Vagina (tissue), 2 donors: ENCODE data around the gene CACNA2D1. TPM values are rescaled to one million over a fixed set of nuclear protein-coding genes. Genes with fewer than 3 reads are reported as not detected.

Experiments
- DNase-seq, 2 donors: peaks; one replicate each; pipeline ENCODE4 v3.0.0-alpha.2; 2017; ENCODE audit errors: extremely low spot score in 2 of 2
- H3K27ac ChIP-seq: fragments of 200-600 bp; sonication (generic); one replicate; pipeline ENCODE4 v1.5.1; 2019
- H3K27me3 ChIP-seq: fragments of 200-600 bp; sonication (generic); one replicate; pipeline ENCODE4 v1.5.1; 2019
- H3K36me3 ChIP-seq, 2 donors: fragments of 200-600 bp; sonication (generic); one replicate each; pipeline ENCODE4 v1.5.1; 2017 to 2019
- H3K4me1 ChIP-seq: fragments of 200-600 bp; sonication (generic); one replicate; pipeline ENCODE4 v1.5.1; 2019
- H3K4me3 ChIP-seq, 2 donors: fragments of 200-600 bp; sonication (generic); 1 replicate in 1 of 2; 2 replicates in 1 of 2; pipeline ENCODE4 v1.5.1; 2016 to 2019
- H3K9me3 ChIP-seq: fragments of 200-600 bp; sonication (generic); one replicate; pipeline ENCODE4 v1.5.1; 2019
- POLR2A ChIP-seq, 2 donors: fragments of 450-650 bp; IDR thresholded peaks; one replicate each; pipeline ENCODE4 v1.6.1; 2017; ENCODE audit warnings: antibody characterized with exemption in 2 of 2, mild to moderate bottlenecking in 2 of 2, moderate library complexity in 2 of 2
- POLR2AphosphoS5 ChIP-seq, 2 donors: sonication (generic); formaldehyde crosslinking; IDR thresholded peaks; one replicate each; pipeline ENCODE4 v1.9.0; 2017; ENCODE audit warnings: antibody characterized with exemption in 2 of 2, mild to moderate bottlenecking in 2 of 2, low read depth in 1 of 2; ENCODE audit not compliant: insufficient read depth in 1 of 2
- intact Hi-C: fragments of 100-400 bp; cut with DNase I; formaldehyde crosslinking; loops from one replicate; pipeline ENCODE4 v1.15.1; 2023
- total RNA-seq: library from RNA; depleted of rRNA; stranded (reverse); fragments of >200 nt; gene quantifications from one replicate; pipeline ENCODE4 v1.2.3, GENCODE V29; 2016
- TF ChIP-seq, protein P1 (sequence below), 3 experiments: fragments of 450-650 bp in 2 of 3; fragments of 200-600 bp in 1 of 3; sonication (generic) in 1 of 3; IDR thresholded peaks; one replicate each; pipeline ENCODE4 v1.5.1; 2017 to 2019; ENCODE audit warnings: antibody characterized with exemption in 3 of 3, mild to moderate bottlenecking in 2 of 3, moderate library complexity in 2 of 3

Gene CACNA2D1
- total RNA-seq, 1 donor from 2014 or later, result 16.9 TPM

DNA sequence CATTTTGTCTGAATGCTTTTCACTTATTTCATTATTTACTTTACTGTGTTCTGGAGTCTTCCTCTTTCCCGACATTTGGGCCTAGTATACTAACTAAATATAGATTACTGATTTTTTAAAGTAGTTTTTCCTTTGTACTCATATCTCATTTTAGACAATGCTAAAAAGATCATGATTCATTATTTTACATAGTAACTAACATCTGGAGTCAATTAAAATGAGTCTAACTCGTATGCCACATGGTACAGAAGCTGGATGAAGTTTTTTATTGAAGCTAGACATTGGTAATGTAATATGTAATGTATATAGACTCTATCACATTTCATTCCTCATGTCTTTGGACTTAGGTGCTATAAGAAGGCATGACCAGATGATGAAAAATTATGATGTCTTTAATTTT is 517.4 kb downstream of the CACNA2D1 start:
- Histone ChIP-seq H3K27ac (no peak overlapping the region), H3K4me1 (no peaks in the 10 kb centered on the region), H3K9me3 (no peaks in the 10 kb centered on the region), H3K27me3 (no peaks in the 10 kb centered on the region), H3K4me3 (no peak overlapping the region), H3K36me3 (no peaks in the 10 kb centered on the region)
- no peak for DNase-seq
- intact Hi-C loops, result no loop called here
- TF ChIP-seq POLR2A (IDR thresholded peaks at IDR 0.05), result no peak
- no peak for TF ChIP-seq POLR2AphosphoS5 (IDR thresholded peaks at IDR 0.05; ENCODE audit: insufficient read depth in 1 of 2, low read depth in 1 of 2)
- TF ChIP-seq, protein P1, sequence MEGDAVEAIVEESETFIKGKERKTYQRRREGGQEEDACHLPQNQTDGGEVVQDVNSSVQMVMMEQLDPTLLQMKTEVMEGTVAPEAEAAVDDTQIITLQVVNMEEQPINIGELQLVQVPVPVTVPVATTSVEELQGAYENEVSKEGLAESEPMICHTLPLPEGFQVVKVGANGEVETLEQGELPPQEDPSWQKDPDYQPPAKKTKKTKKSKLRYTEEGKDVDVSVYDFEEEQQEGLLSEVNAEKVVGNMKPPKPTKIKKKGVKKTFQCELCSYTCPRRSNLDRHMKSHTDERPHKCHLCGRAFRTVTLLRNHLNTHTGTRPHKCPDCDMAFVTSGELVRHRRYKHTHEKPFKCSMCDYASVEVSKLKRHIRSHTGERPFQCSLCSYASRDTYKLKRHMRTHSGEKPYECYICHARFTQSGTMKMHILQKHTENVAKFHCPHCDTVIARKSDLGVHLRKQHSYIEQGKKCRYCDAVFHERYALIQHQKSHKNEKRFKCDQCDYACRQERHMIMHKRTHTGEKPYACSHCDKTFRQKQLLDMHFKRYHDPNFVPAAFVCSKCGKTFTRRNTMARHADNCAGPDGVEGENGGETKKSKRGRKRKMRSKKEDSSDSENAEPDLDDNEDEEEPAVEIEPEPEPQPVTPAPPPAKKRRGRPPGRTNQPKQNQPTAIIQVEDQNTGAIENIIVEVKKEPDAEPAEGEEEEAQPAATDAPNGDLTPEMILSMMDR (IDR thresholded peaks at IDR 0.05), result no peak

DNA sequence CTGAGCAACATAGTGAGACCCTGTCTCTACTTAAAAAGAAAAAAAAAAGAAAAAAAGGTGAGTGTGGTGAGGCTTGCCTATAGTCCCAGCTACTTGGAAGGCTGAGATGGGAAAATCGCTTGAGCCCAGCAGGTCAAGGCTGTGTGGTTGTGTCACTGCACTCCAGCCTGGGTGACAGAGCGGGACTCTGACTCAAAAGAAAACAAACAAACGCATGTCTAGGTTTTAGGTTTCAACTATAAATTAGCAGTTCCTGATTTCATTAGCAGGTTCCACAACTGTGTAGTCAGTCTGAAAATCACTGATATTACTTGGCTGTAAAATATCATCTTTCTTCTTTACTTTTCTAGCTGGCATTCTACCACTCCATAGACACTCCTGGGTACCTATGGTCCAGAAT is 518.0 kb downstream of the CACNA2D1 start:
- no peaks in the 10 kb centered on the region for H3K27me3 ChIP-seq
- intact Hi-C loops, result no loop called here
- no peak for TF ChIP-seq POLR2AphosphoS5 (IDR thresholded peaks at IDR 0.05; ENCODE audit: insufficient read depth in 1 of 2, low read depth in 1 of 2)
- TF ChIP-seq, protein P1 (IDR thresholded peaks at IDR 0.05), result no peak
- TF ChIP-seq POLR2A (IDR thresholded peaks at IDR 0.05), result no peak
- H3K4me1 ChIP-seq, result no peaks in the 10 kb centered on the region
- DNase-seq, result no peak
- H3K27ac ChIP-seq, result no peak overlapping the region
- no peaks in the 10 kb centered on the region for H3K36me3 ChIP-seq
- no peaks in the 10 kb centered on the region for H3K9me3 ChIP-seq
- no peak overlapping the region for H3K4me3 ChIP-seq

GRCh38 chr7:81924494-81924893 is 519.1 kb downstream of the CACNA2D1 start:
- H3K9me3 ChIP-seq, result no peaks in the 10 kb centered on the region
- intact Hi-C loops, result no loop called here

GRCh38 chr7:81919494-81919893 is 524.1 kb downstream of the CACNA2D1 start:
- no peaks in the 10 kb centered on the region for H3K27me3 ChIP-seq
- DNase-seq, result no peak
- no peaks in the 10 kb centered on the region for H3K4me1 ChIP-seq
- H3K36me3 ChIP-seq, result no peaks in the 10 kb centered on the region
- no peak overlapping the region for H3K27ac ChIP-seq
- intact Hi-C loops, result no loop called here
- TF ChIP-seq POLR2A (IDR thresholded peaks at IDR 0.05) (no peak), POLR2AphosphoS5 (IDR thresholded peaks at IDR 0.05; ENCODE audit: insufficient read depth in 1 of 2, low read depth in 1 of 2) (no peak)
- TF ChIP-seq, protein P1 (IDR thresholded peaks at IDR 0.05), result no peak
- H3K4me3 ChIP-seq, result no peak overlapping the region
- peaks cover 3% of the 10 kb centered on the region for H3K9me3 ChIP-seq

More at GRCh38 chr7:81924494-81924893, 519.1 kb downstream of the CACNA2D1 start:
- TF ChIP-seq POLR2A (IDR thresholded peaks at IDR 0.05) (no peak), POLR2AphosphoS5 (IDR thresholded peaks at IDR 0.05; ENCODE audit: insufficient read depth in 1 of 2, low read depth in 1 of 2) (no peak)
- TF ChIP-seq, protein P1 (IDR thresholded peaks at IDR 0.05), result no peak
- Histone ChIP-seq H3K4me3 (no peak overlapping the region), H3K36me3 (no peaks in the 10 kb centered on the region), H3K4me1 (no peaks in the 10 kb centered on the region), H3K27me3 (no peaks in the 10 kb centered on the region), H3K27ac (no peak overlapping the region)
- no peak for DNase-seq

DNA sequence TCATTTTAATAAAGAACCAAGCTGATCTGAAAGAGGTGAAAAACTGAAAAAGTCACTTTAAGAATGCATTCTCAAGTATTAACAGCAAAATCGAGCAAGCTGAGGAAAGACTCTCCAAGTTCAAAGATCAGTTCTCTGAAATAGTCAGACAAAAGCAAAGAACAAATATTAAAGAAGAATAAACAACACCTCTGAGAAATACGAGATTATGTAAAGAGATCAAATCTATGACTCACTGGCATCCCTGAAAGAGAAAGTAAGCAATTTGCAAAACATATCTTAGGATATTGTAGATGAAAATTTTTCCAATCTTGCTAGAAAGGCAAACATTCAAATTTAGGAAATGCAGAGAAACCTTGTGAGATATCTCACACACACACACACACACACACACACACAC is 535.4 kb downstream of the CACNA2D1 start:
- TF ChIP-seq POLR2A (IDR thresholded peaks at IDR 0.05) (no peak), POLR2AphosphoS5 (IDR thresholded peaks at IDR 0.05; ENCODE audit: insufficient read depth in 1 of 2, low read depth in 1 of 2) (no peak)
- TF ChIP-seq, protein P1 (IDR thresholded peaks at IDR 0.05), result no peak
- H3K9me3 ChIP-seq, result no peaks in the 10 kb centered on the region
- no peaks in the 10 kb centered on the region for H3K27me3 ChIP-seq
- no peaks in the 10 kb centered on the region for H3K36me3 ChIP-seq
- no peak for DNase-seq
- no peaks in the 10 kb centered on the region for H3K4me1 ChIP-seq
- intact Hi-C loops, result no loop called here
- H3K4me3 ChIP-seq, result no peak overlapping the region
- no peak overlapping the region for H3K27ac ChIP-seq
